Keratinocyte (primary cell): ENCODE results near the gene GDAP2. TPM values are rescaled to one million over a fixed set of nuclear protein-coding genes. Genes with fewer than 3 reads are reported as not detected.

Experiments used
- DNase-seq: peaks from one replicate; pipeline ENCODE4 v3.0.0-alpha.2; 2011; ENCODE audit warnings: low read depth, missing footprints, low spot score
- FAIRE-seq: peaks from 2 replicates; lab custom pipeline; 2011; peaks lifted over from hg19 to GRCh38; lab: Jason Lieb, UNC
- H2AFZ ChIP-seq: 2 replicates; pipeline ENCODE4 v1.6.0; 2012; ENCODE audit warnings: low read length, control low read depth, inconsistent platforms; ENCODE audit not compliant: control insufficient read depth
- H3K27ac ChIP-seq: 2 replicates; pipeline ENCODE4 v1.5.1; 2011; ENCODE audit warnings: low read length; ENCODE audit not compliant: control insufficient read depth, insufficient read depth
- H3K27me3 ChIP-seq: 3 replicates; pipeline ENCODE4 v1.6.0; 2011; ENCODE audit warnings: low read length; ENCODE audit not compliant: control insufficient read depth, insufficient read depth; ENCODE audit errors: extremely low read depth
- H3K36me3 ChIP-seq, 2 experiments: 2 replicates in 1 of 2; 3 replicates in 1 of 2; pipeline ENCODE4 v1.5.1; 2011; ENCODE audit warnings: low read length in 2 of 2, mild to moderate bottlenecking in 1 of 2; ENCODE audit not compliant: control insufficient read depth in 2 of 2, insufficient read depth in 2 of 2; ENCODE audit errors: extremely low read depth in 1 of 2
- H3K4me1 ChIP-seq: 3 replicates; pipeline ENCODE4 v1.5.1; 2011; ENCODE audit warnings: low read length; ENCODE audit not compliant: control insufficient read depth, insufficient read depth; ENCODE audit errors: extremely low read depth
- H3K4me2 ChIP-seq: 3 replicates; pipeline ENCODE4 v1.6.0; 2011; ENCODE audit warnings: low read depth, low read length; ENCODE audit not compliant: control insufficient read depth, insufficient read depth; ENCODE audit errors: extremely low read depth
- H3K4me3 ChIP-seq, 3 experiments: fragments of 200-600 bp in 1 of 3; sonication (generic) in 1 of 3; 2 replicates in 2 of 3; 3 replicates in 1 of 3; pipeline ENCODE4 v1.5.1; 2011 to 2016; ENCODE audit warnings: low read length in 3 of 3, mild to moderate bottlenecking in 3 of 3, control low read depth in 2 of 3, inconsistent platforms in 1 of 3, low read depth in 1 of 3, mixed read lengths in 1 of 3, mixed run types in 1 of 3, moderate library complexity in 1 of 3; ENCODE audit not compliant: control insufficient read depth in 2 of 3, insufficient read depth in 2 of 3; ENCODE audit errors: extremely low read depth in 1 of 3
- H3K79me2 ChIP-seq: 2 replicates; pipeline ENCODE4 v1.6.0; 2012; ENCODE audit warnings: low read length; ENCODE audit not compliant: control insufficient read depth, insufficient read depth
- H3K9ac ChIP-seq: 3 replicates; pipeline ENCODE4 v1.6.0; 2011; ENCODE audit warnings: low read length; ENCODE audit not compliant: control insufficient read depth, insufficient read depth; ENCODE audit errors: extremely low read depth
- H3K9me1 ChIP-seq: 3 replicates; pipeline ENCODE4 v1.6.0; 2011; ENCODE audit warnings: low read length; ENCODE audit not compliant: control insufficient read depth, insufficient read depth; ENCODE audit errors: extremely low read depth
- H3K9me3 ChIP-seq: 2 replicates; pipeline ENCODE4 v1.5.1; 2012; ENCODE audit warnings: low read depth, low read length; ENCODE audit not compliant: control insufficient read depth
- H4K20me1 ChIP-seq: 3 replicates; pipeline ENCODE4 v1.6.0; 2011; ENCODE audit warnings: low read length; ENCODE audit not compliant: control insufficient read depth, insufficient read depth; ENCODE audit errors: extremely low read depth
- EZH2 ChIP-seq: IDR thresholded peaks from one replicate; pipeline ENCODE4 v1.6.1; 2012; ENCODE audit warnings: inconsistent platforms, mild to moderate bottlenecking, low read length, moderate library complexity
- dilution Hi-C: fragments of 300-500 bp; cut with MboI; formaldehyde crosslinking; loops from one replicate; pipeline ENCODE4 v1.7.0; 2020; ENCODE audit warnings: low sequenced_read_pairs; ENCODE audit not compliant: extremely low pct_ligation_motif_present
- polyA plus RNA-seq, 5 experiments: library from polyadenylated mRNA; depleted of rRNA in 3 of 5; stranded (reverse) in 3 of 5; stranded (forward) in 1 of 5; unstranded in 1 of 5; fragments of >200 nt; gene quantifications; 1 replicate in 1 of 5; 2 replicates in 3 of 5; 3 replicates in 1 of 5; pipeline versions ENCODE4 v1.2.1 to v1.2.3, GENCODE V29; 2011 to 2012; ENCODE audit warnings: missing spikeins in 2 of 5, low read depth in 1 of 5, low replicate concordance in 1 of 5
- TF ChIP-seq, protein P1 (sequence below), 3 experiments: IDR thresholded peaks in 1 of 3; conservative IDR thresholded peaks in 1 of 3; optimal IDR thresholded peaks in 1 of 3; 2 replicates in 2 of 3; 3 replicates in 1 of 3; pipeline versions ENCODE3 to v1.5.1; 2011; ENCODE audit warnings: low read length in 3 of 3, mild to moderate bottlenecking in 3 of 3, moderate library complexity in 2 of 3, control low read depth in 1 of 3, inconsistent platforms in 1 of 3; ENCODE audit not compliant: insufficient read depth in 2 of 3; ENCODE audit errors: extremely low read depth in 1 of 3

GDAP2 gene
- polyA plus RNA-seq, 1 donor (not counting 4 experiments of a cell fraction or from before 2014, with no cell fraction given) = 15.7 TPM

GRCh38 chr1:117838911-117839310, 90.5 kb downstream of the GDAP2 start:
- DNase-seq = peak; percentile 30
- Histone ChIP-seq H3K27ac (no peak overlapping the region), H3K4me2 (peak overlapping the region; percentile 17), H3K9me3 (no peaks in the 10 kb centered on the region), H4K20me1 (no peaks in the 10 kb centered on the region), H3K79me2 (no peaks in the 10 kb centered on the region), H3K4me3 (no peak overlapping the region), H3K36me3 (no peaks in the 10 kb centered on the region), H3K4me1 (peaks cover 16% of the 10 kb centered on the region), H3K9ac (no peak overlapping the region), H2AFZ (no peak overlapping the region), H3K9me1 (no peaks in the 10 kb centered on the region), H3K27me3 (no peaks in the 10 kb centered on the region)
- dilution Hi-C loops = no loop called here
- TF ChIP-seq, protein P1, sequence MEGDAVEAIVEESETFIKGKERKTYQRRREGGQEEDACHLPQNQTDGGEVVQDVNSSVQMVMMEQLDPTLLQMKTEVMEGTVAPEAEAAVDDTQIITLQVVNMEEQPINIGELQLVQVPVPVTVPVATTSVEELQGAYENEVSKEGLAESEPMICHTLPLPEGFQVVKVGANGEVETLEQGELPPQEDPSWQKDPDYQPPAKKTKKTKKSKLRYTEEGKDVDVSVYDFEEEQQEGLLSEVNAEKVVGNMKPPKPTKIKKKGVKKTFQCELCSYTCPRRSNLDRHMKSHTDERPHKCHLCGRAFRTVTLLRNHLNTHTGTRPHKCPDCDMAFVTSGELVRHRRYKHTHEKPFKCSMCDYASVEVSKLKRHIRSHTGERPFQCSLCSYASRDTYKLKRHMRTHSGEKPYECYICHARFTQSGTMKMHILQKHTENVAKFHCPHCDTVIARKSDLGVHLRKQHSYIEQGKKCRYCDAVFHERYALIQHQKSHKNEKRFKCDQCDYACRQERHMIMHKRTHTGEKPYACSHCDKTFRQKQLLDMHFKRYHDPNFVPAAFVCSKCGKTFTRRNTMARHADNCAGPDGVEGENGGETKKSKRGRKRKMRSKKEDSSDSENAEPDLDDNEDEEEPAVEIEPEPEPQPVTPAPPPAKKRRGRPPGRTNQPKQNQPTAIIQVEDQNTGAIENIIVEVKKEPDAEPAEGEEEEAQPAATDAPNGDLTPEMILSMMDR (optimal IDR thresholded peaks at IDR 0.05 in 1 of 3, IDR thresholded peaks at IDR 0.05 in 1 of 3, conservative IDR thresholded peaks at IDR 0.05 in 1 of 3; ENCODE audit: extremely low read depth in 1 of 3, insufficient read depth in 2 of 3, low read length in 3 of 3) = no peak
- TF ChIP-seq EZH2 = no peak
- FAIRE-seq = no peak

GRCh38 chr1:117836069-117836468, 93.4 kb downstream of the GDAP2 start:
- Histone ChIP-seq H3K4me3 (no peak overlapping the region), H3K36me3 (no peaks in the 10 kb centered on the region), H3K27ac (no peak overlapping the region), H3K9me3 (no peaks in the 10 kb centered on the region), H3K79me2 (no peaks in the 10 kb centered on the region), H3K9ac (no peak overlapping the region), H4K20me1 (no peaks in the 10 kb centered on the region), H3K27me3 (no peaks in the 10 kb centered on the region), H3K4me2 (no peak overlapping the region), H2AFZ (no peak overlapping the region), H3K9me1 (no peaks in the 10 kb centered on the region), H3K4me1 (peaks cover 9% of the 10 kb centered on the region)
- dilution Hi-C loops = no loop called here
- no peak for FAIRE-seq
- no peak for DNase-seq
- TF ChIP-seq, protein P1 (optimal IDR thresholded peaks at IDR 0.05 in 1 of 3, IDR thresholded peaks at IDR 0.05 in 1 of 3, conservative IDR thresholded peaks at IDR 0.05 in 1 of 3; ENCODE audit: extremely low read depth in 1 of 3, insufficient read depth in 2 of 3, low read length in 3 of 3) = no peak
- TF ChIP-seq EZH2 = no peak
